ENCODE results near the gene IGHMBP2.
A peak's percentile ranks its signal among the peaks of the same experiment; 100 is the strongest.
"Not testable (repeated sequence)": the region's sequence is repeated elsewhere in the genome, so short reads cannot be mapped to it uniquely, and the experiment has no call there.

Gene IGHMBP2

DNA sequence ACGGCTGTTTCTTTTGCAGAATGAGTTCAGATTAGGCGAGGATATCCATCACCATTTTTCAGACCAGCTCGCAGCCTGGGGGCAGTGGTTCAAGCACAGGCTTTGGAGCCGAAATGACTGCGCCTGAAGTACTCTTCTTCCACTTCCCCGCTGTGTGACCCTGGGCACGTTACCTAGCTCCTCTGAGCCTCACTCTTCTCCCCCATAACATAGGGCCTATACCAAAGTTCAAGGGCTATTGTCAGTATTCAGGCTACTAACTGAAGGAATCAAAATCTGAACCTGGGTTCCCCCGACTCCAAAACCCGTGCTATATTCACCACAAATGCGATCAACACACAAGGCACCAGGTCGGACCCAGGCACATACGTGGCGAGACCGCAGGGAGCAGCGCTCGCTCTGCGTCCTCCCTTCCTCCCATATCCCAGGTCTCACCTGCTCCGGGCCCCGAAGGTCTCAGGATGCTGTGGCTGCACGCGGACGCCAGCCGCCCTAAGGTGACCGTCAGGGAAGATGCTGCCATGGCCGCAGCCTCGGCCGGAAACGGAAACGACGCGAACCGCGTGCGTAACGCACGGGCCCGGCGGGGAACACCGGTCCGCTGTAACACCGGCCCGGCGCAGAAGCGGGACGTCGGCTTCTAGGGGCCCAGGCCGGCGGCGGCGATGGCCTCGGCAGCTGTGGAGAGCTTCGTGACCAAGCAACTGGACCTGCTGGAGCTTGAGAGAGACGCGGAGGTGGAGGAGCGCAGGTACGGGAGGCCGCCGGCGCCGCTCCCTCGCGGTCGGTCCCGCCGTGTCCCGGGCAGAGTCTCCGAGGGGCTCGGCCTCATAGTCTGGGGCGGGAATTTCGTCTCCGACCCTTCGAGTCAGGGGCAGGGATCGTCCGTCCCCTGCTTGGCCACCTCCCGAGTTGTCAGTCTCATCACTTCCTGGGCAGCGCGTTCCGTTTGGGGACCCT is at the start of gene IGHMBP2, which contains the start of gene MRPL21:
Gene IGHMBP2, plus strand, starts transcription at position 604 of the 960 bp plus-strand sequence. Its CDS starts 62 bp downstream, at position 666.
Gene MRPL21, minus strand, starts transcription at position 545 of the 960 bp plus-strand sequence. Its CDS starts 22 bp downstream, at position 523.
- H3K4me3 ChIP-seq (ENCODE audit: low read depth, low read length), result peak within 1 kb of the TSS; percentile 96
- TF ChIP-seq, protein P1, sequence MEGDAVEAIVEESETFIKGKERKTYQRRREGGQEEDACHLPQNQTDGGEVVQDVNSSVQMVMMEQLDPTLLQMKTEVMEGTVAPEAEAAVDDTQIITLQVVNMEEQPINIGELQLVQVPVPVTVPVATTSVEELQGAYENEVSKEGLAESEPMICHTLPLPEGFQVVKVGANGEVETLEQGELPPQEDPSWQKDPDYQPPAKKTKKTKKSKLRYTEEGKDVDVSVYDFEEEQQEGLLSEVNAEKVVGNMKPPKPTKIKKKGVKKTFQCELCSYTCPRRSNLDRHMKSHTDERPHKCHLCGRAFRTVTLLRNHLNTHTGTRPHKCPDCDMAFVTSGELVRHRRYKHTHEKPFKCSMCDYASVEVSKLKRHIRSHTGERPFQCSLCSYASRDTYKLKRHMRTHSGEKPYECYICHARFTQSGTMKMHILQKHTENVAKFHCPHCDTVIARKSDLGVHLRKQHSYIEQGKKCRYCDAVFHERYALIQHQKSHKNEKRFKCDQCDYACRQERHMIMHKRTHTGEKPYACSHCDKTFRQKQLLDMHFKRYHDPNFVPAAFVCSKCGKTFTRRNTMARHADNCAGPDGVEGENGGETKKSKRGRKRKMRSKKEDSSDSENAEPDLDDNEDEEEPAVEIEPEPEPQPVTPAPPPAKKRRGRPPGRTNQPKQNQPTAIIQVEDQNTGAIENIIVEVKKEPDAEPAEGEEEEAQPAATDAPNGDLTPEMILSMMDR (IDR thresholded peaks at IDR 0.05; ENCODE audit: low read depth, low read length), result no peak
- in situ Hi-C loops (cut with HindIII; ENCODE audit: low sequenced_read_pairs), result no loop called here
- peak; percentile 81 for DNase-seq (ENCODE audit: low read depth, low spot score)

DNA sequence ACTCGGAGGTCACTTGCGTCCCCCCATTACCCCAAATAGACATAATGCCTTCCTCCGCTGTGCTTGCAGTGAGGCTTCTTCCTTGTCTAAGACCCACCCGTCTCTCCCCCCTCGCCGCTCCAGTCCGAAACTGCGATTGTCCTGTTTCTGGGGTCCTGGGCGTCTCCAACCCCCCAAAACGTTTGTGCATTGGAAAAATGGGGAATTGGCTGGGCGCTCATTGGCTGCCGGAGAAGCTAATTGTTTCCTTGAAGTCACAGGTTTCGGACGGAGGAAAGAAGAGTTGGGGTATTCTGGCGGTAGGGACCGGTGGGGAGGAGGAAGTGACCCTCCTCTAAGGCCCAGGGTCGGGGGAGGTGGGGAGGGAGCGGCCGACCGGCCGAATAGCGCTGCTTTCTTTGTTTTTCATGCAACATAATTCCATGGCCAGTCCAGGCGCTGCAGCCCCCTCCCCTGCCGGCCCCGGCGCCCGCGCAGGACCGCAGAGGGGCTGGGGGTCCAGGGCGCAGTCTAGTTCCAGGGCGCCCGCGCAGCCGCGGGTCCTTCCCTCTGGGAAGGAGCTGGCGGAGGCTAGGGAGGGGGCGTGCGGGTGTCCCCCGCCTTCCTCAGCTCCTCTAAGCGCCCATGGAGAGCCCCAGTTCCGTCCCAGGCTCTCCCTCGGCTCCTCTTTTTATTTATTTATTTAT is 49.3 kb upstream of the IGHMBP2 start:
- DNase-seq (ENCODE audit: low read depth, low spot score), result no peak
- H3K4me3 ChIP-seq (ENCODE audit: low read depth, low read length), result no peak overlapping the region
- TF ChIP-seq, protein P1 (IDR thresholded peaks at IDR 0.05; ENCODE audit: low read depth, low read length), result no peak
- in situ Hi-C loops (cut with HindIII; ENCODE audit: low sequenced_read_pairs), result no loop called here

DNA sequence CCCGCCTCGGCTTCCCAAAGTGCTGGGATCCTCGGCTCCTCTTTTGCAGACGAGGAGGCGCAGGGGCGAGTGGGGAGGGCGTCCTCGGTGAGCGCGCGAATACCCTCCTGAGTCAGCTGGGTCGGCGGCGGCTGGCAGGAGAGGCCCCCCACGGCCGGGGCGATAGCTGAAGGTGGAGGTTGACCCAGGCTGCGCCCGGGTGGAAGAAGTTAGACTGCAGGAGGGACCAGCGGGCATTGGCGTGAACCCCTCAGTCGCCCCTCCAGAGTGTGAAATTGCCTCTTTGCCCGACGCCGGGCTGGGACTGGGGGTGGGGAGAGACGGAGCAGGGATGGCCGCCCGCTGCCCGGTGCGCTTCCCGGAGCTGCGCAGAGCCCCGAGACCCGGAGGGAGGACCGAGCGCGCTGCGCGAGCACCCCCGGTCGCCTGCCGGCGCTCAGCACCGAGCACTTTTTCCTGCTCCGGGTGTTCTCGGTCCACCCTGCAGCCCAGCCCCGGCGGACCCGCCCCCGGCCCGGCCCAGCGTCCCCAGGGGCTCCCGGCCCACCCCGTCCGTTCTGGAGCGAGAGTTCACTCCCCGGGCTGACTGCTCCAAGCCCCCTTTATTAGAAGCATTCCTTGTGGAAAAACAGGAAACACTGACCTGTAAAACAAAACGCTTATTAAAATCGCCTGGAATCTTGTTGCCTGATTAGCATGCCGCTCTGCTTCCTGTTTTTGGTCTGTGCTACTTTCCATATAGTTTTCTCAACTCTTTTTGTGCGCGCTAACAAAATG is 48.3 kb upstream of the IGHMBP2 start:
- in situ Hi-C loops (cut with HindIII; ENCODE audit: low sequenced_read_pairs), result no loop called here
- TF ChIP-seq, protein P1 (IDR thresholded peaks at IDR 0.05; ENCODE audit: low read depth, low read length), result no peak
- DNase-seq (ENCODE audit: low read depth, low spot score), result peak; percentile 38
- peak overlapping the region; percentile 42 for H3K4me3 ChIP-seq (ENCODE audit: low read depth, low read length)

DNA sequence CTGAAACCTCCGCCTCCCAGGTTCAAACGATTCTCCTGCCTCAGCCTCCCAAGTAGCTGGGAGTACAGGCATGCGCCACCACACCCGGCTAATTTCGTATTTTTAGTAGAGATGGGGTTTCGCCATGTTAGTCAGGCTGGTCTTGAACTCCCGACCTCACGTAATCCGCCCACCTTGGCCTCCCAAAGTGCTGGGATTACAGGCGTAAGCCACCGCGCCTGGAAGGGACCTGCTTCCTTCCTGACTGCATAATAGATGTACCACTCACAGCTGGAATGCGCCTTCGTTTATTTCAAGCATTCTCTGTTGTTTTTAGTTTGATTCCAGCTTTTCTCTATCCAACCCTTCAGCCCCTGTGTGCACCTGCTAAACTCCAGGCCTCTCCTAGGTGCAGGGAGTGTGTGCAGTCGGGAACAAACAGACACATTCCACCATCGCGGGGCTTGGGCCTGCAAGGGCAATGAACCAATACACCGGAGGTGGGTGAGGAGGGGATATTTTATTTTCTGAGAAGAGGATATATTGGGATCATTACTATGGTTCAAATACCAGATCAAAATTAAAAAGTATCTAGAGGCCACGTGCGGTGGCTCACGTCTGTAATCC is 47.2 kb upstream of the IGHMBP2 start:
- in situ Hi-C loops (cut with HindIII; ENCODE audit: low sequenced_read_pairs); H3K4me3 ChIP-seq (ENCODE audit: low read depth, low read length); DNase-seq (ENCODE audit: low read depth, low spot score): not testable (repeated sequence)

DNA sequence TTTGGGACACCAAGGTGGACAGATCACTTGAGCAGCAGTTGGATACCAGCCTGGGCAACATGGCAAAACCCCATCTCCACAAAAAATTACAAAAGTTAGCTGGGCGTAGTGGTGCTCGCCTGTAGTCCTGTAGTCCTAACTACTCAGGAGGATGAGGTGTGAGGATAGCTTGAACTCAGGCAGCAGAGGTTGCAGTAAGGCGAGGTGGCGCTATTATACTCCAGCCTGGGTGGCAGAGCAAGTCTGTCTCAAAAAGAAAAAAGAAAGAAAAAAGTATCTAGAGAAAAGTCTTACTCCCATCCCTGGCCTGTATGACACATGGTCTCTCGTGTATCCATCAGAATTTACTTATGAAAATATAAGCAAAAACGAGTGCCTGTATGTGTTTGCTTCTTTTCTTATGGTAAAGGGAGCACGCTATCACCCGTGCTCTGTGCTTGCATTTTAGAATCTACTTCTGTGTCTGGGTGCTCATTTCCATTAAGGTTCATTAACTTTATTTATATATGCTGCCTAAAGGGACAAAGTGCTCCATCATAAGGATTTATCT is 46.6 kb upstream of the IGHMBP2 start:
- in situ Hi-C loops (cut with HindIII; ENCODE audit: low sequenced_read_pairs), result no loop called here
- TF ChIP-seq, protein P1 (IDR thresholded peaks at IDR 0.05; ENCODE audit: low read depth, low read length), result no peak

DNA sequence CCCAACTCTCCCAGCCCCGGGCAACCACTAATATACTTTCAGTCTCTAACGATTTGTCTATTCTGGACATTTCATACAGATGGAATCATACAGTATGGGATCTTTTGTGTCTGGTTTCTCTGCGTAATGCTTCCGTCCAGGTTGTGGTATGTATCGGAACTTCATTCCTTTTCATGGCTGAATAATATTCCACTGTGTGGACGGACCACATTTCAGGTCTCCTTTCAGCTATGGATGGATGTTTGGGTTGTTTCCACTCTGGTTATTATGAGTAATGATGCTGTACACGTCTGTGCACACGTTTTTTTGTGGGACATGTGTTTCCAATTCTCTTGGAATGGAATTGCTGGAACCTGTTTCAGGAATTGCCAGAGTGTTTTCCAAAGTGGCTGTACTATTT is 44.6 kb upstream of the IGHMBP2 start:
- H3K4me3 ChIP-seq (ENCODE audit: low read depth, low read length), result no peak overlapping the region
- in situ Hi-C loops (cut with HindIII; ENCODE audit: low sequenced_read_pairs), result no loop called here
- TF ChIP-seq, protein P1 (IDR thresholded peaks at IDR 0.05; ENCODE audit: low read depth, low read length), result no peak
- no peak for DNase-seq (ENCODE audit: low read depth, low spot score)

More for the DNA sequence above, 46.6 kb upstream of the IGHMBP2 start:
- H3K4me3 ChIP-seq (ENCODE audit: low read depth, low read length), result no peak overlapping the region
- no peak for DNase-seq (ENCODE audit: low read depth, low spot score)

Data from astrocyte of the spinal cord (primary cell).